Panc1 (cell line): ENCODE data around the gene STUB1. TPM values are rescaled to one million over a fixed set of nuclear protein-coding genes. Genes with fewer than 3 reads are reported as not detected.

ENCODE experiments used
- ATAC-seq: fragments of 200-7000 bp; cut with Tn5 transposase; 2 replicates; pipeline ENCODE4 v1.9.1; 2020; ENCODE audit warnings: mild to moderate bottlenecking, moderate library complexity
- BruUV-seq: library from RNA; stranded (reverse); fragments of 400-500 nt; replicated peaks from 2 replicates; lab custom pipeline; 2021; lab: Mats Ljungman, UMichigan
- CTCF ChIA-PET: fragments of 300-600 bp; sonication (Branson Sonifier 250); formaldehyde crosslinking; loops from one replicate; lab custom pipeline; 2022; ENCODE audit warnings: antibody characterized with exemption; lab: Charles Lee
- POLR2A ChIA-PET: fragments of 300-600 bp; sonication (Branson Sonifier 250); formaldehyde crosslinking; loops from one replicate; lab custom pipeline; 2022; ENCODE audit warnings: antibody characterized with exemption; lab: Charles Lee
- DNase-seq: peaks from one replicate; pipeline ENCODE4 v3.0.0-alpha.2; 2010; ENCODE audit warnings: low read depth, low spot score
- H3K27ac ChIP-seq: 2 replicates; pipeline ENCODE4 v1.5.1; 2011; ENCODE audit warnings: mild to moderate bottlenecking, low read length, inconsistent platforms
- H3K27me3 ChIP-seq: fragments of 200-500 bp; sonication (Bioruptor generic); 2 replicates; pipeline ENCODE4 v1.6.0; 2014; ENCODE audit warnings: low read length, inconsistent platforms; ENCODE audit not compliant: control insufficient read depth, insufficient read depth
- H3K36me3 ChIP-seq: fragments of 200-500 bp; sonication (Bioruptor generic); 2 replicates; pipeline ENCODE4 v1.5.1; 2014; ENCODE audit warnings: inconsistent platforms, mild to moderate bottlenecking, low read length, moderate library complexity; ENCODE audit not compliant: control insufficient read depth, insufficient read depth
- H3K4me1 ChIP-seq: 2 replicates; pipeline ENCODE4 v1.5.1; 2011; ENCODE audit warnings: inconsistent platforms, mild to moderate bottlenecking, low read length, moderate library complexity; ENCODE audit not compliant: control insufficient read depth, insufficient read depth
- H3K4me3 ChIP-seq, 2 experiments: 2 replicates each; pipeline ENCODE4 v1.5.1; 2011 to 2012; ENCODE audit warnings: low read depth in 2 of 2, low read length in 2 of 2, mild to moderate bottlenecking in 2 of 2, inconsistent platforms in 1 of 2, moderate library complexity in 1 of 2
- H3K9me3 ChIP-seq: fragments of 200-500 bp; sonication (Bioruptor generic); 2 replicates; pipeline ENCODE4 v1.5.1; 2014; ENCODE audit warnings: low read depth, mild to moderate bottlenecking, inconsistent platforms, low read length, moderate library complexity; ENCODE audit not compliant: control insufficient read depth, insufficient read depth
- POLR2AphosphoS5 ChIP-seq: IDR thresholded peaks from 2 replicates; pipeline ENCODE4 v1.6.1; 2012; ENCODE audit warnings: mild to moderate bottlenecking, low read depth, low read length, moderate library complexity
- SIN3A ChIP-seq: IDR thresholded peaks from 2 replicates; pipeline ENCODE4 v1.6.1; 2012; ENCODE audit warnings: low read depth, mild to moderate bottlenecking, low read length, moderate library complexity, borderline replicate concordance; ENCODE audit not compliant: insufficient read depth
- in situ Hi-C: cut with HindIII; loops from 2 replicates; pipeline ENCODE4 v1.10.0; 2016; ENCODE audit warnings: low sequenced_read_pairs, low pct_unique_long_range_greater_than_20kb
- intact Hi-C: fragments of 100-400 bp; cut with micrococcal nuclease; formaldehyde crosslinking; loops from one replicate; pipeline ENCODE4 v1.10.0; 2022; ENCODE audit not compliant: unreplicated experiment
- total RNA-seq: library from RNA; stranded (reverse); gene quantifications from one replicate; pipeline ENCODE4 v1.2.1, GENCODE V29; 2021; ENCODE audit not compliant: unreplicated experiment
- TF ChIP-seq, protein P1 (sequence below): fragments of 450-650 bp; IDR thresholded peaks from 2 replicates; pipeline ENCODE4 v1.5.1; 2017; ENCODE audit warnings: mild to moderate bottlenecking
- TF ChIP-seq, protein P2 (sequence below), 2 experiments: IDR thresholded peaks; 2 replicates each; pipeline ENCODE4 v1.6.1; 2011 to 2012; ENCODE audit warnings: low read depth in 2 of 2, control low read depth in 1 of 2, low read length in 1 of 2, mild to moderate bottlenecking in 1 of 2, moderate library complexity in 1 of 2; ENCODE audit not compliant: insufficient read depth in 1 of 2

The STUB1 gene
- total RNA-seq, 1 experiment from 2014 or later, result 217 TPM

DNA sequence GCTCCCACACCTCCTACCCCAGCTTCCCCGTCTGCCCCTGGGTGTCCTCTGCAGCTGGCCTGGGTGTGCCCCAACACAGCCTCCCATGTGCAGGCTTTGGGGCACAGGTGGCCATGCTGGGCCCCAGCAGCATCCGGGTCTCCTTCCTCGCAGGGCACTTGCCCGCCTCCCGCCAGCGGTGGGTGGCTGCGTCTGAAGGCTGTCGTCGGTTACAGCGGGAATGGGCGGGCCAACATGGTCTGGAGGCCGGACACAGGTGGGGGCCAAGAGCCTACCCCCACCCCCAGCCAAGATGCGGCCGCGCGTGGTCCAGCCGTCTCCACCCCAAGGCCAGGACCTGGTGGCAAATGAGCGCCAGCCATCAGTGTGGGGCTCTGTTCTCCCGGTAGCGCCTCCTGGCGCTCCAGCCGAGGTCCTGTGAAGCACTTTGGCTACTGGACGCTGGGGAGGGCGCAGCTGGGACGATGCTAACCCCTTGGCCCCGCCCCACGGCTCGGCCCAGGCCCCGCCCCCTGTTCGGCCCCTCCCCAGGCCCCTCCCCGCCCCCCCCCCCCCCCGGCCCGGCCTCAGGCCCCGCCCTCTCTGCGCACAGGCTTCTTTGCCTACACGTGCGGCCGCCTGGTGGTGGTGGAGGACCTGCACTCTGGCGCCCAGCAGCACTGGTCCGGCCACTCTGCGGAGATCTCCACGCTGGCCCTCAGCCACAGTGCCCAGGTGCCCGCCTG is 19.6 kb upstream of the STUB1 start:
- no peak for DNase-seq
- Histone ChIP-seq H3K27me3 (no peaks in the 10 kb centered on the region), H3K4me1 (peaks cover 15% of the 10 kb centered on the region), H3K9me3 (no peaks in the 10 kb centered on the region), H3K27ac (peak overlapping the region; percentile 87), H3K36me3 (no peaks in the 10 kb centered on the region), H3K4me3 (peak overlapping the region; percentile 22 to 45)
- BruUV-seq, result no TSS peak
- peak; percentile 86 for ATAC-seq
- TF ChIP-seq SIN3A (no peak), POLR2AphosphoS5 (peak; percentile 39; the same call in 1 of the 2 replicates)
- TF ChIP-seq, protein P1, sequence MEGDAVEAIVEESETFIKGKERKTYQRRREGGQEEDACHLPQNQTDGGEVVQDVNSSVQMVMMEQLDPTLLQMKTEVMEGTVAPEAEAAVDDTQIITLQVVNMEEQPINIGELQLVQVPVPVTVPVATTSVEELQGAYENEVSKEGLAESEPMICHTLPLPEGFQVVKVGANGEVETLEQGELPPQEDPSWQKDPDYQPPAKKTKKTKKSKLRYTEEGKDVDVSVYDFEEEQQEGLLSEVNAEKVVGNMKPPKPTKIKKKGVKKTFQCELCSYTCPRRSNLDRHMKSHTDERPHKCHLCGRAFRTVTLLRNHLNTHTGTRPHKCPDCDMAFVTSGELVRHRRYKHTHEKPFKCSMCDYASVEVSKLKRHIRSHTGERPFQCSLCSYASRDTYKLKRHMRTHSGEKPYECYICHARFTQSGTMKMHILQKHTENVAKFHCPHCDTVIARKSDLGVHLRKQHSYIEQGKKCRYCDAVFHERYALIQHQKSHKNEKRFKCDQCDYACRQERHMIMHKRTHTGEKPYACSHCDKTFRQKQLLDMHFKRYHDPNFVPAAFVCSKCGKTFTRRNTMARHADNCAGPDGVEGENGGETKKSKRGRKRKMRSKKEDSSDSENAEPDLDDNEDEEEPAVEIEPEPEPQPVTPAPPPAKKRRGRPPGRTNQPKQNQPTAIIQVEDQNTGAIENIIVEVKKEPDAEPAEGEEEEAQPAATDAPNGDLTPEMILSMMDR, result peak; percentile 55
- TF ChIP-seq, protein P2, sequence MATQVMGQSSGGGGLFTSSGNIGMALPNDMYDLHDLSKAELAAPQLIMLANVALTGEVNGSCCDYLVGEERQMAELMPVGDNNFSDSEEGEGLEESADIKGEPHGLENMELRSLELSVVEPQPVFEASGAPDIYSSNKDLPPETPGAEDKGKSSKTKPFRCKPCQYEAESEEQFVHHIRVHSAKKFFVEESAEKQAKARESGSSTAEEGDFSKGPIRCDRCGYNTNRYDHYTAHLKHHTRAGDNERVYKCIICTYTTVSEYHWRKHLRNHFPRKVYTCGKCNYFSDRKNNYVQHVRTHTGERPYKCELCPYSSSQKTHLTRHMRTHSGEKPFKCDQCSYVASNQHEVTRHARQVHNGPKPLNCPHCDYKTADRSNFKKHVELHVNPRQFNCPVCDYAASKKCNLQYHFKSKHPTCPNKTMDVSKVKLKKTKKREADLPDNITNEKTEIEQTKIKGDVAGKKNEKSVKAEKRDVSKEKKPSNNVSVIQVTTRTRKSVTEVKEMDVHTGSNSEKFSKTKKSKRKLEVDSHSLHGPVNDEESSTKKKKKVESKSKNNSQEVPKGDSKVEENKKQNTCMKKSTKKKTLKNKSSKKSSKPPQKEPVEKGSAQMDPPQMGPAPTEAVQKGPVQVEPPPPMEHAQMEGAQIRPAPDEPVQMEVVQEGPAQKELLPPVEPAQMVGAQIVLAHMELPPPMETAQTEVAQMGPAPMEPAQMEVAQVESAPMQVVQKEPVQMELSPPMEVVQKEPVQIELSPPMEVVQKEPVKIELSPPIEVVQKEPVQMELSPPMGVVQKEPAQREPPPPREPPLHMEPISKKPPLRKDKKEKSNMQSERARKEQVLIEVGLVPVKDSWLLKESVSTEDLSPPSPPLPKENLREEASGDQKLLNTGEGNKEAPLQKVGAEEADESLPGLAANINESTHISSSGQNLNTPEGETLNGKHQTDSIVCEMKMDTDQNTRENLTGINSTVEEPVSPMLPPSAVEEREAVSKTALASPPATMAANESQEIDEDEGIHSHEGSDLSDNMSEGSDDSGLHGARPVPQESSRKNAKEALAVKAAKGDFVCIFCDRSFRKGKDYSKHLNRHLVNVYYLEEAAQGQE (IDR thresholded peaks at IDR 0.05; ENCODE audit: insufficient read depth in 1 of 2, low read depth in 2 of 2, low read length in 1 of 2), result 0 out of 4 replicates have a peak, but pooled peaks of 1 of the 2 experiments have one; percentile 23
- ChIA-PET POLR2A (interaction anchor here (1.3 kb wide), 1 partner anchor 11 kb away, joined by 4 read pairs; the partner anchor contains the start of gene WDR90), CTCF (no interaction called here)
- intact Hi-C loops (no loop called here), in situ Hi-C loops (no loop called here)

DNA sequence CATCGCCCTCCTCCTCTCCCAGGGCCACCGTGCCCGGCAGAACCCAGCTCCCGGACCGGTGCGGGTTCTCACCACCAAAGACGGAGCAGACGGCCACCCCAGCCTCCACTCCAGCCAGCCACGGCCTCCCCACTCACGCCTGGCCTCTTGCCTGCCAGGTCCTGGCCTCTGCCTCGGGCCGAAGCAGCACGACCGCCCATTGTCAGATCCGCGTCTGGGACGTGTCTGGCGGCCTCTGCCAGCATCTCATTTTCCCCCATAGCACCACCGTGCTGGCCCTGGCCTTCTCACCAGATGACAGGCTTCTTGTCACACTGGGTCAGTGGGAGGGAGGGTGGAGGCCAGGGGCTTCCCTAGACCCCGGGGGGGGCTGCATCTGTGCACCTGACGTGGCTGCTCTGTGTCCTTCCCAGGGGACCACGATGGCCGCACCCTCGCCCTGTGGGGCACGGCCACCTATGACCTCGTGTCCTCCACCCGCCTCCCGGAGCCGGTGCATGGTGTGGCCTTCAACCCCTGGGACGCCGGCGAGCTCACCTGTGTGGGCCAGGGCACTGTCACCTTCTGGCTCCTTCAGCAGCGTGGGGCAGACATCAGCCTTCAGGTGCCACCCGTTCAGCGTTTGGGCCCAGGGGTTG is 18.9 kb upstream of the STUB1 start:
- TF ChIP-seq SIN3A, result no peak
- TF ChIP-seq, protein P1, result peak; percentile 31; the same call in 1 of the 2 replicates
- peak overlapping the region; percentile 32; the same call in 1 of the 2 replicates for H3K27ac ChIP-seq
- BruUV-seq, result no TSS peak
- H3K4me3 ChIP-seq, result no peak overlapping the region
- POLR2A ChIA-PET, result no interaction called here
- DNase-seq, result no peak
- no peaks in the 10 kb centered on the region for H3K36me3 ChIP-seq
- in situ Hi-C loops (no loop called here), intact Hi-C loops (no loop called here)
- peaks cover 15% of the 10 kb centered on the region for H3K4me1 ChIP-seq
- no peaks in the 10 kb centered on the region for H3K27me3 ChIP-seq
- no peaks in the 10 kb centered on the region for H3K9me3 ChIP-seq
- CTCF ChIA-PET, result no interaction called here
- 0 out of 2 replicates have a peak, but pooled peaks have one; percentile 0 for ATAC-seq
